Measurements from ENCODE around the gene KRTAP12-3. TPM values are rescaled to one million over a fixed set of nuclear protein-coding genes. Genes with fewer than 3 reads are reported as not detected.
"Not testable (repeated sequence)": the region's sequence is repeated elsewhere in the genome, so short reads cannot be mapped to it uniquely, and the experiment has no call there.

The KRTAP12-3 gene, protein sequence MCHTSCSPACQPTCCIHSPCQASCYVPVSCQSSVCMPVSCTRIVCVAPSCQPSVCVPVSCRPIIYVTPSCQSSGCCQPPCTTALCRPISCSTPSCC
- not detected for total RNA-seq
- not detected for polyA plus RNA-seq
- long read RNA-seq, donor 1 = 0 reads
- long read RNA-seq, donor 2 = 0 reads

DNA sequence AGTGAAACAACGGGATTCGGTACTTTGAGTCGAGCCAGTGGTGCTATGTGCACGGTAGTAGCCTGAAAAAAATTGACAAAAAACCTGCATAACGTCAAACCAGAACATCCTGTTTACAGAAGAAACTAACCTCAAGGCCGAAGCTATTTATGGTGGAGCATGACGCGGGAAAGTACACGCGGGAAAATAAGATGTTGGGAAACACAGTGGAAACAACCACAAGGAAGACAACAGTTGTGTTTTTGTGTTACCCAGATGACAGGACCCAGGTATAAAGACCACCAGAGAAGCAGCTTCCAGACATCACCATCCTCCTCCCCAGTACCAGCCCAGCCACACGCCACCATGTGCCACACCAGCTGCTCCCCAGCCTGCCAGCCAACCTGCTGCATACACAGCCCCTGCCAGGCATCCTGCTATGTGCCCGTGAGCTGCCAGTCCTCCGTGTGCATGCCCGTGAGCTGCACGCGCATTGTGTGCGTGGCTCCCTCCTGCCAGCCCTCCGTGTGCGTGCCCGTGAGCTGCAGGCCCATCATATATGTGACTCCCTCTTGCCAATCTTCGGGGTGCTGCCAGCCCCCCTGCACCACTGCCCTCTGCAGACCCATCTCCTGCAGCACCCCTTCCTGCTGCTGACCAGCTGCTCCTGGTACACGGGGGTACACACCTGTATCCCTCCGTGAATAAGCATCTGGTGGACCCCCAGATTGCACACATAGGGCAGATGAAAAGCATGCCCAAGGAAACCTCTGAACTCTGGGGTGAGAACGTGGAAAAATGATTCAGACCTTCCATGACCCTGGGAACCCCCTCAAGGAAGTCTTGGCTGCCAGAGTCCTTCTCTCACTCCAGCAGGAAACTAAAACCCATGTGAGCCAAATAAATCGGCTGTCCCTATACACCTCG, at the start of gene KRTAP12-3:
TSS of gene KRTAP12-3 (plus strand) at position 298 of the 906 bp plus-strand sequence. CDS start at position 346, 48 bp downstream.
- no peak within 1 kb of the TSS for H3K27ac ChIP-seq (ENCODE audit: low read depth in 1 of 2, low read length in 2 of 2)
- DNase-seq = peak in 1 of 2 donors; percentile 4
- H3K9me3 ChIP-seq (ENCODE audit: control insufficient read depth, low read length) = peaks cover 2% of the 10 kb centered on the region
- no peak for ATAC-seq (ENCODE audit: low FRiP score)
- H3K27me3 ChIP-seq (ENCODE audit: control insufficient read depth in 1 of 2, insufficient read depth in 2 of 2, low read length in 1 of 2) = no peaks in the 10 kb centered on the region
- no peaks in the 10 kb centered on the region for H3K4me1 ChIP-seq (ENCODE audit: control insufficient read depth in 1 of 2, insufficient read depth in 2 of 2, low read length in 2 of 2)
- intact Hi-C loops (cut with DNase I) = no loop called here
- no peaks in the 10 kb centered on the region for H3K36me3 ChIP-seq (ENCODE audit: control insufficient read depth in 1 of 2, insufficient read depth in 2 of 2, low read length in 1 of 2)
- H3K4me3 ChIP-seq (ENCODE audit: low read length in 2 of 2) = no peak within 1 kb of the TSS
- 74 to 81% methylated on average over 26 of the region's 26 CpGs for WGBS, 2 donors

DNA sequence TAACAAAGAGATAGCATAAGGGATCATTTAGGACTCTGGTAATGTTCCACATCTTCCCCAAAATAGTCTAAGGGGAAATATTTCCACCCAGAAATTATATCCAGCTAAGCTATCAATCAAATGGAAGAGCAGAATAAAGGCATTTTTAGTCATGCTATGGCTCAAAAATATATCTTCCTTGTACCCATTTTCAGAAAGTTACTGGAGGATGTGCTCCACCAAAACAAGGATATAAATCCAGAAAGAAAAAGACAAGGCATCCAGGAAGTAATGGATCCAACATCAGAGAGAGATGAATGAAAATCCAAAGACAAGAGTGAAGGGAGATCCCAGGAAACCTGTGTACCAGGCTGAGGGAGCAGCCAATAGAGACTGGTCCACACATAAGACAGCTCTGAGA, 48.5 kb upstream of the KRTAP12-3 start:
- H3K27ac ChIP-seq (ENCODE audit: low read depth in 1 of 2, low read length in 2 of 2) = no peak overlapping the region
- no peaks in the 10 kb centered on the region for H3K36me3 ChIP-seq (ENCODE audit: control insufficient read depth in 1 of 2, insufficient read depth in 2 of 2, low read length in 1 of 2)
- peaks cover 3% of the 10 kb centered on the region for H3K9me3 ChIP-seq (ENCODE audit: control insufficient read depth, low read length)
- DNase-seq (no peak), ATAC-seq (ENCODE audit: low FRiP score) (no peak)
- no peak overlapping the region for H3K4me3 ChIP-seq (ENCODE audit: low read length in 2 of 2)
- no peaks in the 10 kb centered on the region for H3K27me3 ChIP-seq (ENCODE audit: control insufficient read depth in 1 of 2, insufficient read depth in 2 of 2, low read length in 1 of 2)
- intact Hi-C loops (cut with DNase I) = no loop called here
- H3K4me1 ChIP-seq (ENCODE audit: control insufficient read depth in 1 of 2, insufficient read depth in 2 of 2, low read length in 2 of 2) = no peaks in the 10 kb centered on the region

DNA sequence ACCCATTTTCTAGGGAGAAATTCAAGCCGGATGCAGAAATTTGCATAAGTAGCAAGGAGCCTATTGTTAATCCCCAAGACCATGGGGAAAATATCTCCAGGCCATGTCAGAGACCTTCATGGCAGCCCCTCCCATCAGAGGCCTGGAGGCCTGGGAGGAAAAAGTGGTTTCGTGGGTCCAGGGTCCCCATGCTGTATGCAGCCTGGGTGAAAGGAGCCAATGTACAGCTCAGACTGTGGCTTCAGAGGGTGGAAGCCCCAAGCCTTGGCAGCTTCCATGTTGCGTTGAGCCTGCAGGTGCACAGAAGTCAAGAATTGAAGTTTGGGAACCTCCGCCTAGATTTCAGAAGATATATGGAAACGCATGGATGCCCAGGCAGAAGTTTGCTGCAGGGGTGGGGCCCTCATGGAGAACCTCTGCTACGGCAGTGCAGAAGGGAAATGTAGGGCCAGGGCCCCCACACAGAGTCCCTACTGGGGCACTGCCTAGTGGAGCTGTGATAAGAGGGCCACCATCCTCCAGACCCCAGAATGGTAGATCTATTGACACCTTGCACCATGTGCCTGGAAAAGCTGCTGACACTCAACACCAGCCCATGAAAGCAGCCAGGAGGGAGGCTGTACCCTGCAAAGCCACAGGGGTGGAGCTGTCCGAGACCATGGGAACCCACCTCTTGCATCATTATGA, 47.4 kb upstream of the KRTAP12-3 start:
- ATAC-seq (ENCODE audit: low FRiP score); intact Hi-C loops (cut with DNase I); H3K27ac ChIP-seq (ENCODE audit: low read depth in 1 of 2, low read length in 2 of 2); DNase-seq; H3K4me1 ChIP-seq (ENCODE audit: control insufficient read depth in 1 of 2, insufficient read depth in 2 of 2, low read length in 2 of 2); H3K4me3 ChIP-seq (ENCODE audit: low read length in 2 of 2); H3K36me3 ChIP-seq (ENCODE audit: control insufficient read depth in 1 of 2, insufficient read depth in 2 of 2, low read length in 1 of 2); H3K27me3 ChIP-seq (ENCODE audit: control insufficient read depth in 1 of 2, insufficient read depth in 2 of 2, low read length in 1 of 2); H3K9me3 ChIP-seq (ENCODE audit: control insufficient read depth, low read length): not testable (repeated sequence)
- WGBS, 2 donors = 94 to 97% methylated on average over 7 of the region's 7 CpGs

DNA sequence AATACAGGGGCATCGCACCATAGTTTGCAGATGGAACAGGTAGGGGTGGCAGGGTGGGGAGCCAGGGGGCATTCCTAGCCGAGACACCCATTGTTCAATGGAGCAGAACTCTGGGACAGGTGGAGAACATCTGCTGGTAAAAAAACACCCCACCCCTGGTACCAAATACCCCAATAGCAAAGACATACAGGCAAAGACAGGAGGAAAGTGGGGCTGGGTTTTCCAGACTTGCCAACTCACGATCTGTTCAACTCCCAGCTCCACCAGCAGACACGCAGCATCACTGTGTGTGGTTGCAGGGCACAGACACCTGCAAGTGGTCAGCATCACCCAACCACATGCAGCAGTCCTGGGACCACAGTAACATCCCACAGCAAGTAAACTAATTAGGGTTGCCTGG, 46.2 kb upstream of the KRTAP12-3 start:
- Histone ChIP-seq H3K27ac (ENCODE audit: low read depth in 1 of 2, low read length in 2 of 2) (no peak overlapping the region), H3K36me3 (ENCODE audit: control insufficient read depth in 1 of 2, insufficient read depth in 2 of 2, low read length in 1 of 2) (no peaks in the 10 kb centered on the region), H3K4me3 (ENCODE audit: low read length in 2 of 2) (no peak overlapping the region), H3K27me3 (ENCODE audit: control insufficient read depth in 1 of 2, insufficient read depth in 2 of 2, low read length in 1 of 2) (no peaks in the 10 kb centered on the region), H3K9me3 (ENCODE audit: control insufficient read depth, low read length) (peaks cover 3% of the 10 kb centered on the region), H3K4me1 (ENCODE audit: control insufficient read depth in 1 of 2, insufficient read depth in 2 of 2, low read length in 2 of 2) (no peaks in the 10 kb centered on the region)
- ATAC-seq (ENCODE audit: low FRiP score) = no peak
- WGBS, 2 donors = 90 to 91% methylated on average over 4 of the region's 4 CpGs
- no peak for DNase-seq
- intact Hi-C loops (cut with DNase I) = no loop called here

DNA sequence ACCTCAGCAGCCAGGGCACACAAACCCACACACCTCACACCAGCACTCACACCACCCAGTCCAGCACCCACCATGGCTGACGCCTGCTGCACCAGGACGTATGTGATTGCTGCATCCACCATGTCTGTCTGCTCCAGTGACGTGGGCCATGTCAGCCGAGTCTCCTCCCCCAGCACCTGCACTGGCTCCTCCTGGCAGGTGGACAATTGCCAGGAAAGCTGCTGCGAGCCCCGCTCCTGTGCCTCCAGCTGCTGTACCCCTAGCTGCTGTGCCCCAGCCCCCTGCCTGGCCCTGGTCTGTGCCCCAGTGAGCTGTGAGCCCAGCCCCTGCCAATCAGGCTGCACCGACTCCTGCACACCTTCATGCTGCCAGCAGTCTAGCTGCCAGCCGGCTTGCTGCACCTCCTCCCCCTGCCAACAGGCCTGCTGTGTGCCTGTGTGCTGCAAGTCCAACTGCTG, 45.7 kb upstream of the KRTAP12-3 start, which contains the start of gene KRTAP10-8:
TSS of gene KRTAP10-8 (plus strand) at position 51 of the 458 bp plus-strand sequence. CDS start at position 73, 22 bp downstream.
- H3K4me1 ChIP-seq (ENCODE audit: control insufficient read depth in 1 of 2, insufficient read depth in 2 of 2, low read length in 2 of 2) = no peaks in the 10 kb centered on the region

DNA sequence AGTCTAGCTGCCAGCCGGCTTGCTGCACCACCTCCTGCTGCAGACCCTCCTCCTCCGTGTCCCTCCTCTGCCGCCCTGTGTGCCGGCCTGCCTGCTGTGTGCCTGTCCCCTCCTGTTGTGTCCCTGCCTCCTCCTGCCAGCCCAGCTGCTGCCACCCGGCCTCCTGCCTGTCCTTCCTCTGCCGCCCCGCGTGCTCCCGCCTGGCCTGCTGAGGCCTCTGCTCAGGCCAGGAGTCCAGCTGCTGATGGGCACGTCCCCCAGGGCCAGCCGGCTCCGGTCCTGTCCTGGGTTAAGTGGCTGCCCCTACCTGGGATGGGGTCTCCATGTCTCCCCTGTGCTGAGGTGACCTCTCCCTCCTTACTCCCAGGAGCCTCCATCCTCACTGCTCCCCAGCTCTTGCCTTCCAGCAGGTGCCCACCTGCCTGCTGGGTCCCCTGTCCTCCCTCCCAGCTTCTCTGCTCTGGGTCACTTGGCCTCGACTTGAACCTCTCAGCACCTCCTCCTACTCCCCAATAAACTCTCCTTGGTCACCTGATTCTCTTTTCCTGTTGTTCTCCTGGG, 45.0 kb upstream of the KRTAP12-3 start:
- Histone ChIP-seq H3K27ac (ENCODE audit: low read depth in 1 of 2, low read length in 2 of 2) (no peak overlapping the region), H3K4me3 (ENCODE audit: low read length in 2 of 2) (no peak overlapping the region), H3K36me3 (ENCODE audit: control insufficient read depth in 1 of 2, insufficient read depth in 2 of 2, low read length in 1 of 2) (no peaks in the 10 kb centered on the region), H3K9me3 (ENCODE audit: control insufficient read depth, low read length) (peaks cover 3% of the 10 kb centered on the region), H3K4me1 (ENCODE audit: control insufficient read depth in 1 of 2, insufficient read depth in 2 of 2, low read length in 2 of 2) (no peaks in the 10 kb centered on the region), H3K27me3 (ENCODE audit: control insufficient read depth in 1 of 2, insufficient read depth in 2 of 2, low read length in 1 of 2) (no peaks in the 10 kb centered on the region)
- DNase-seq (no peak), ATAC-seq (ENCODE audit: low FRiP score) (no peak)
- 86 to 93% methylated on average over 12 to 13 of the region's 13 CpGs for WGBS, 2 donors
- intact Hi-C loops (cut with DNase I) = no loop called here

More for the DNA sequence above, 45.7 kb upstream of the KRTAP12-3 start, which contains the start of gene KRTAP10-8:
- no peaks in the 10 kb centered on the region for H3K27me3 ChIP-seq (ENCODE audit: control insufficient read depth in 1 of 2, insufficient read depth in 2 of 2, low read length in 1 of 2)
- no peak for ATAC-seq (ENCODE audit: low FRiP score)
- 93 to 95% methylated on average over 8 of the region's 8 CpGs for WGBS, 2 donors
- no peak within 1 kb of the TSS for H3K27ac ChIP-seq (ENCODE audit: low read depth in 1 of 2, low read length in 2 of 2)
- no peak within 1 kb of the TSS for H3K4me3 ChIP-seq (ENCODE audit: low read length in 2 of 2)
- intact Hi-C loops (cut with DNase I) = no loop called here
- H3K9me3 ChIP-seq (ENCODE audit: control insufficient read depth, low read length) = peaks cover 3% of the 10 kb centered on the region
- DNase-seq = peak in 1 of 2 donors; percentile 35
- H3K36me3 ChIP-seq (ENCODE audit: control insufficient read depth in 1 of 2, insufficient read depth in 2 of 2, low read length in 1 of 2) = no peaks in the 10 kb centered on the region

DNA sequence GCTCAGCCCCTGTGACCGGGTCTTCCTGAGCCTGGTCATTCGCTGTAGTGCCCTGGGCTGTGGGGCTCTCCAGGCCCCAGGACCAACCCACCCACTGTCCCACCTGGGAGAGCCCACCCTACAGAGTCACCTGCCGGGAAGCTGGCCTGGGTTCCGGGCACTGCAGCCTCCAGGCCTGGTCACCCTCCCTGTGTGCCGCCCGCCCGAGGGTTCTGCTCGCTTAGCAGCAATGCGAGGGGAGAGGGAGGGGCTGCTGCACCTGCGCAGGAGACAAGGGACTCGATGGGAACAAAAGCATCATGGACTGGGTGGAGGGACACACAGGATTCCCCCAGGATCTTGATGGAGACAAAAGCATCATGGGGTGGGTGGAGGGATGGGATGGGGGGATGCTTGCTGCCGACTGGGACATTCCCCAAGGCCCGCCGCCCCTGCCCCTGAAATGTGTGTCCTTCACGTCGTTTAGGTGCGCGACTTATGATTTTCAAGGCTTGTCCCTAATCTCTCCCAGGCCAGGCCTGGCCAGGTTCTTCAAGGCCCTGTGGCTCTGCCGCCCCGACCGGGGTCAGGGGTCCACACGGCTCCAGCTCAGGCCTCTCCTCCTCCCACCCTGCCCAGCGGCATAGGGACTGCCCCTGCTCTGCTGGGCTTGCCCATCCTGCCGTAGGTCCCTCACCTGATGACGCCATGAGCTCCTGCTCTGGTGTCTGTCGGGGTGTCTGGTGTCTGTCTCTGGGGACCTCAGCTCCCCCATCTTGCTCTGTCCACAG, 44.2 kb upstream of the KRTAP12-3 start:
- intact Hi-C loops (cut with DNase I) = no loop called here
- 90 to 92% methylated on average over 26 of the region's 26 CpGs for WGBS, 2 donors
- H3K9me3 ChIP-seq (ENCODE audit: control insufficient read depth, low read length) = peaks cover 3% of the 10 kb centered on the region
- H3K4me1 ChIP-seq (ENCODE audit: control insufficient read depth in 1 of 2, insufficient read depth in 2 of 2, low read length in 2 of 2) = no peaks in the 10 kb centered on the region
- ATAC-seq (ENCODE audit: low FRiP score) (no peak), DNase-seq (no peak)
- H3K36me3 ChIP-seq (ENCODE audit: control insufficient read depth in 1 of 2, insufficient read depth in 2 of 2, low read length in 1 of 2) = no peaks in the 10 kb centered on the region
- H3K4me3 ChIP-seq (ENCODE audit: low read length in 2 of 2) = no peak overlapping the region
- no peak overlapping the region for H3K27ac ChIP-seq (ENCODE audit: low read depth in 1 of 2, low read length in 2 of 2)
- H3K27me3 ChIP-seq (ENCODE audit: control insufficient read depth in 1 of 2, insufficient read depth in 2 of 2, low read length in 1 of 2) = no peaks in the 10 kb centered on the region

DNA sequence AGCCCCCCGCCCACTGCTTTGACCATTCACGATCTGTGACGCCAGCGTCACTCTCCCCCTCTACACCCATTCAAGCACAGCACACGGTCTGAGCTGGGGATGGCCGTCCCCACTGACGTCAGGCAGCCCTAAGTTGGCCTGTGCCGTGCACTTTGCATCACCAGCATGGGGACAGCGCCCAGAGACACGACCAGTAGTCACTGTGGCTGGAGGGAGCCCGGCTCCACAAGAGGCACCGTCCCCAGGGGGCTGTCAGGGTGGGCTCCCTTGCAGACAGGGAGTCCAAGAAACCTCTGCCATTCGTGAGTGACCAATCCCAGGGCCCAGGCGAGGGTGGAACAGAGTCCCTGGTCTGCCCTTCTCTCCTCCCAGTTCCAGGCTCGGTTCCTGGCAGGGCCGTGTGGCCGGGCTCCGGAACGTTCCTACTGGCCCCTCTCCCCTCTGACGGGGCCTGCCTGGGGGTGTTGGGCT, 43.5 kb upstream of the KRTAP12-3 start:
- intact Hi-C loops (cut with DNase I) = no loop called here
- no peak for DNase-seq
- H3K27me3 ChIP-seq (ENCODE audit: control insufficient read depth in 1 of 2, insufficient read depth in 2 of 2, low read length in 1 of 2) = no peaks in the 10 kb centered on the region
- no peak for ATAC-seq (ENCODE audit: low FRiP score)
- no peak overlapping the region for H3K4me3 ChIP-seq (ENCODE audit: low read length in 2 of 2)
- WGBS, 2 donors = 87% methylated on average over 20 of the region's 20 CpGs
- H3K27ac ChIP-seq (ENCODE audit: low read depth in 1 of 2, low read length in 2 of 2) = no peak overlapping the region
- peaks cover 3% of the 10 kb centered on the region for H3K9me3 ChIP-seq (ENCODE audit: control insufficient read depth, low read length)
- H3K36me3 ChIP-seq (ENCODE audit: control insufficient read depth in 1 of 2, insufficient read depth in 2 of 2, low read length in 1 of 2) = no peaks in the 10 kb centered on the region
- H3K4me1 ChIP-seq (ENCODE audit: control insufficient read depth in 1 of 2, insufficient read depth in 2 of 2, low read length in 2 of 2) = no peaks in the 10 kb centered on the region
